GM19025 (cell line): ENCODE measurements around the gene FER.
"Not testable (repeated sequence)": the region's sequence is repeated elsewhere in the genome, so short reads cannot be mapped to it uniquely, and the experiment has no call there.

Experiments
- ATAC-seq: cut with Tn5 transposase; IDR thresholded peaks from one replicate; pipeline ENCODE4 v1.9.1; 2021; ENCODE audit warnings: mild to moderate bottlenecking, low read depth, moderate library complexity; ENCODE audit not compliant: unreplicated experiment

Gene FER

GRCh38 chr5:108797396-108797795, 49.7 kb downstream of the FER start:
- ATAC-seq: no peak

DNA sequence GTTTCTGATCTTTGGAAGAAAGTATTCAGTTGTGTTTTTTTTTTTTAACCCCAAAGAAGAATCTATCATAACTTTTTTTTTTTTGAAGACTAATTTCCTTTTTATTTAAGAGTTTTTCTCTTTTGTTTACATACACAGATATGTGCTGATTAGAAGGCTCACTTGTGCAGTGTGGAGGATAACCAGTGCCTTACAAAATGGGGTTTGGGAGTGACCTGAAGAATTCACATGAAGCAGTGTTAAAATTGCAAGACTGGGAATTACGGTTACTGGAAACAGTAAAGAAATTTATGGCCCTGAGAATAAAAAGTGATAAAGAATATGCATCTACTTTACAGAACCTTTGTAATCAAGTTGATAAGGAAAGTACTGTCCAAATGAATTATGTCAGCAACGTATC, 50.3 kb downstream of the FER start:
- no peak for ATAC-seq

DNA sequence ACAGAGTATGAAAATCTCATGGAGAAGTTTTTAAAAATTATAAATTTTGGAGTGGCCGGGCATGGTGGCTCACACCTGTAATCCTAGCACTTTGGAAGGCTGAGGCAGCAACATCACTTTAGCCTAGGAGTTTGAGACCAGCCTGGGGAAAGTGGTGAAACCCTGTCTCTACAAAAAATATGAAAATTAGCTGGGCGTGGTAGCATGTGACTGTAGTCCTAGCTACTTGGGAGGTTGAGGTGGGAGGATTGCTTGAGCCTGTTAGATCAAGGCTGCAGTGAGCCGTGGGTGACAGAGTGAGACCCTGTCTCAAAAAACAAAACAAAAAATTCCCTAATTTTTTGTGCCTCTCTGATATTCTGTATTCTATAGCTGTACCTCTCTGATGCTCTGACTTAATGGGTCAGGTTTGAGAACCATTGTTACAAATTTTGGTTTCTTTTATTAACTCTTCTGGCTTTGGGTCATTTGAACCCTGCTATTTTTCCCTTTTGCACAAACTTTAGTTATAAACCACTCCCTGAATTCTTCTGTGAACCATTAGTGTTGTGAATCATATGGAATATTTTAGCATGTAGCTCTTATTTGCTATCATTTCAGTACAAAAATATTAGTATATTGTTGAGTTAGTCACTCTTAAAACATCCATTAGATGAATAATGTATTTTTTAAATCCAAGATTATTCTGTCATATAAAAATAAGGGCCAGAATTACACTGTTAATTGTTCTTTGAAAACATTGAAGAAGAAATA, 51.0 kb downstream of the FER start:
- ATAC-seq: no peak

DNA sequence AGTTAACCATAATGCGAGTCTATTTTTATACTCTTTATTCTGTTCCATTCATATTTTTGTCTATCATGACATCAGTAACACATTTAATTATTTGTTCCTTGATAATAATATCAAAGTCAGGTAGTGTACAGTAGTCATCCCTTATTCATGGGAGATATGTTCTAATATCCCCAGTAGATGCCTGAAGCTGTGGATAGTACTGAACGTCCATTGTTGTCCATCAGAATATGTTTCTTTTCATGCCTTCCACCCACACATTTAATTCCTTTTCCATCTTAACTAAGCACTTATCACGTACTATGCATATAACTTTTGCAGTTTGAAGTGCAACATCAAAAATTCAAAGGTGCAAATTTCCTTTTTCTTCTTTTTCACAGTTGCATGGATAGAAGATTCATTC, 53.6 kb downstream of the FER start:
- ATAC-seq: no peak

DNA sequence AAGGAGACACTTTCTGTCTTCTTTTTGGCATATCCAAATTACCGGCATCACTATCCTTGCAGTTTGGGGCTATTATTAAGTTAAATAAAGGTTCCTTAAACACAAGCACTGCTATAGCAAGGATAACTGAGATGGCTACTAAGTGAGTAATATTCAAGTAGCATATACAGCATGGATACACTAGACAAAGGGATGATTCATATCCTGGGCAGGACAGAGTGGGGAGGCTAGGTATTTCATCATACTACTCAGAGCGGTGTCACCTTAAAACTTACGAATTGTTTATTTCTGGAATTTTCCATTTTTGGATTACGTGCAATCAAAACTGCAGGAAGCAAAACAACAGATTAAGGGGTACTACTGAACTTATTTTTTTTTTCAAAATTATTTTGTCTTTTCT, 54.1 kb downstream of the FER start:
- ATAC-seq: no peak

DNA sequence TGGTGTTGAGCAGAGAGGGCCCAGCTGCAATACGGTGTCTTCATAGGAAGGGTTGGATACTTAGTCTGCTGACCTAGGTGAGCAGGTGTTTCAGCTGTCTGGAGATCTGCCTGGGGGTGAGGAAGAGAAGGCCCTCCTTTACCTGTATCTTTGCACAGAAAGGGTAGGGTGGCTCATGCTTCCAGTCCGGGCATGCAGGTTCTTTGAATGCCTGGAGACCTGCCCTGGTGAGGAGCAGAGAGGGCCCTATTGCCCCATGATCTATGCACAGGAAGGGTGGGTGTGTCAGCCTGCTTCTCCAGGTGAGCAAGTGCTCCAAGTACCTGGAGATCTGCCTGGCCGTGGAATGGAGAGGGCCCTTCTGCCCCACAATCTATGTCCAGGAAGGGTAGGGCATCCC, 63.0 kb downstream of the FER start:
- no peak for ATAC-seq

- ATAC-seq: no peak
Observed at GRCh38 chr5:108813673-108814072, 66.0 kb downstream of the FER start.

GRCh38 chr5:108814551-108814950, 66.9 kb downstream of the FER start:
- no peak for ATAC-seq

GRCh38 chr5:108818613-108819272, 71.0 kb downstream of the FER start:
- ATAC-seq: peak; percentile 93

DNA sequence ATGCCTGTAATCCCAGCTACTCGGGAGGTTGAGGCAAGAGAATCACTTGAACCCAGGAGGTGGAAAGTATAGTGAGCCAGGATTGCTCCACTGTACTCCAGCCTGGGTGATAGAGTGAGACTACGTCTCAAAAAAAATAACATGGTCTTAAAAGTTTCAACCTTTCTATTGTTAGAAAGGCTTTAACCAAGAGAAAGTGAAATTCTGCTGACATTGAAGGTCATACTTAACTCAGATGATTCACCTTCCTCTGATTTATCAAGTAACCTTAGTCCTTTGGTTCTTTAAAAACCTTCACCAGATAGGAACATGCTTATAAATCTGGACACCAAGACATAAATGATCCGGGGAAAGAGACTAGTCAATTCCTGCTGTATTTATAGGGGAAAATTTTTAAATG, 73.3 kb downstream of the FER start:
- ATAC-seq: no peak

DNA sequence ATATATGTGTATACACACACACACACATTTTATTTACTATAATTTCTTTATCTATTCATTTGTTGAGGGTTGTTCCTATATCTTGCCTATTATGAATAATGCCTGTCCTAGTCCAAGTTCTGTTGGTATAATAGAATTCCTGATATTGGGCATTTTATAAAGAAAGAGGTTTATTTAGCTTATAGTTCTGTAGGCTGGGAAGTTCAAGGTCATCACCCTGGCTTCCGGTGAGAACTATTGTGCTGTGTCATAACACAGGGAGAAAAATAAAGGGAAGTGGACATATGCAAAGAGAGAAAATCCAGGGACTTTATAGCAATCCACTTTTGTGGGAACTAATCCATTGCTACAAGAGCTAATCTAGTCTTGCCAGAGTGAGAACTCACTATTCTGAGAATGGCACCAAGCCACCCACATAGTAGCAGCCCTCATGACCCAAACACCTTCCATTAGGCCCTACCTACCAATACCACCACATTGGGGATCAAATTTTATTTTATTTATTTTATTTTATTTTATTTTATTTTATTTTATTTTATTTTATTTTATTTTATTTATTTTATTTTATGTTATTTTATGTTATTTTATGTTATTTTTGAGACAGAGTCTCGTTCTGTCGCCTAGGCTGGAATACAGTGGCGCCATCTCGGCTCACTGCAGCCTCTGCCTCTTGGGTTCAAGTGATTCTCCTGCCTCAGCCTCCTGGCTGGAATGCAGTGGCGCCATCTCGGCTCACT, 74.7 kb downstream of the FER start:
- ATAC-seq: no peak

- ATAC-seq: no peak
Observed at GRCh38 chr5:108827131-108827530, 79.4 kb downstream of the FER start.

- no peak for ATAC-seq
Observed at GRCh38 chr5:108830705-108831276, 83.1 kb downstream of the FER start.

DNA sequence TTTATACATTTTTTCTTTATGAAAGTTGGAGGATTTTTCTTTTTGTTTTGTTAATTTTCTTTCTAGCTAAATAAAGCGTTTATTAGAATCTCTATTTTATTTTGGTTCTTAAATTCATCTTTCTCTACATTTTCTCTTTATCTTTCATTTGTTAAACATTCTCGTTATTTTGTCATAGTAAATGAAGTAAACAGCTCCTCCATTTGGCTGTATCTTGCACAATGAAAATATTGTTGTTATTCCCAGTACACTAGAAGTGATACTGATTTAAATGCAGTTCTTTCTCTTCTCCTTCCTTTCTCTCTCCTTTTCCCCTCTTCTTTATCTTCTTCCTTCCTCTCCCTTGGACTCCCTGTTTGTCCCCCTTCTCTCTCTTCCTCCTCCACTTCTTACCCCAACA, 88.8 kb downstream of the FER start:
- no peak for ATAC-seq

DNA sequence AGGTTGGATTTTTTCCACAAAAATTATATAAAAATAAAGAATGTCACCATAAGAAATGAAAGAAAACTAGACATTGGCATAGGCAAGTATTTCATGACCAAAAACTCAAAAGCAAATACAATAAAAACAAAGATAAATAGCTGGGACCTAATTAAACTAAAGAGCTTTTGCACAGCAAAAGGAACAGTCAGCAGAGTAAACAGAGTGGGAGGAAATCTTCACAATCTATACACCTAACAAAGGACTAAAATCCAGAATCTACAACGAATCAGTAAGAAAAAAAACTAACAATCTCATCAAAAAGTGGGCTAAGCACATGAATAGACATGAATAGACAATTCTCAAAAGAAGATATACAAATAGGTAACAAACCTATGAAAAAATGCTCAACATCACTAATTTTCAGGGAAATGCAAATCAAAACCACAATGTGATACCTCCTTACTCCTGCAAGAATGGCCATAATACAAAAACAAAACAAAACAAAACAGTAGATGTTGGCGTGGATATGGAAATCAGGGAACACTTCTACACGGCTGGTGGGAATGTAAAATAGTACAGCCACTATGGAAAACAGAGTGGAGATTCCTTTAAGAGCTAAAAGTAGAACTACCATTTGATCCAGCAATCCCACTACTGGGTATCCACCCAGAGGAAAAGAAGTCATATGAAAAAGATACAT, 94.7 kb downstream of the FER start:
- not testable (repeated sequence) for ATAC-seq

- ATAC-seq: not testable (repeated sequence)
Observed at GRCh38 chr5:108851129-108851528, 103.4 kb downstream of the FER start.

GRCh38 chr5:108857905-108858304, 110.2 kb downstream of the FER start:
- no peak for ATAC-seq

DNA sequence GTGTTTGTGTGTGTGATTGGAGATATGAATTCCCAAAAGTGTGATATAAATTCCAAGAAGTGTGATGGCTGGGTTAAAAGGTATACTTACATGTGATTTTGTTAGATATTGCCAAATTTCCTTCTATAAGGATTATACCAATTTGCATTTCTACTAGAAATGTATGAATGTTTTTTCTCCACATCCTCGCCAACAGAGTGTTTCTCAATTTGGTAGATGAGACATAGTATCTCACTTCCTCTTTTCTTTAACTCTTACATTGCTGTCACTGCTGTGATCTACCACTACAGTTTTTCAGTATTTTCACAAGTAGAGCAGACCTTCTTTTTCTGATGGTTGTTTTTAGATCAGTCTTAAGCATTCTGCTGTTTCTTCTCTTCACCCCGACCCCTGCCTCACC, 111.3 kb downstream of the FER start:
- ATAC-seq: peak; percentile 97

DNA sequence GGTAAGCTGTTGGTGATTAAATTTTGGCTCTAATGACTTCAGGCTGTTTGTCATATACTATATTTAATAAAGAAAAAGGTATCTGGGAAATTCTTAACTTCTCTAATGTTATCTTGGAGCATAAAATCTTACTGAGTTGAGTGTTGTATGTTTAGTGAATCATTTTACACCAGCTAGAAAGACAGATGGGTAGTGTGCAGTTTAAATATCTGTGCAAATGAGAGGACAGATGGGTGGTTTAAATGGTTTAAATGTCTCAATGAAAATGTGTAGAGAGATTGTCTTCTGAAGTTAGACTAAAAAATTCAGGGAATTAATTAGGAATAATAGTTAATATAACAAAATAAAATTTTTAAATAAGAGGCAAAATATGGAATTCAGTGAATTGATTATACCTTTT, 114.5 kb downstream of the FER start:
- no peak for ATAC-seq

- ATAC-seq: not testable (repeated sequence)
Observed at GRCh38 chr5:108866097-108866496, 118.4 kb downstream of the FER start.

- ATAC-seq: no peak
Observed at GRCh38 chr5:108867656-108868055, 120.0 kb downstream of the FER start.
